HepG2 (cell line): Measurements from ENCODE around the gene HOMEZ. TPM values are rescaled to one million over a fixed set of nuclear protein-coding genes. Genes with fewer than 3 reads are reported as not detected.
A peak's percentile ranks its signal among the peaks of the same experiment; 100 is the strongest.

ENCODE experiments used
- ARHGAP35 ChIP-seq: sonication (generic); formaldehyde crosslinking; IDR thresholded peaks from 2 replicates; pipeline ENCODE4 v1.9.0; 2022; ENCODE audit warnings: mild to moderate bottlenecking, inconsistent platforms, moderate library complexity, missing genetic modification reagents, borderline replicate concordance
- CAMTA2 ChIP-seq: sonication (generic); formaldehyde crosslinking; IDR thresholded peaks from 2 replicates; pipeline ENCODE4 v1.4.0; 2020; ENCODE audit warnings: mild to moderate bottlenecking, missing genetic modification reagents, borderline replicate concordance
- CHD2 ChIP-seq: IDR thresholded peaks from 2 replicates; pipeline ENCODE4 v1.6.1; 2011; ENCODE audit warnings: low read depth, low read length, improper control_type of control experiment
- GLI4 ChIP-seq: sonication (generic); formaldehyde crosslinking; IDR thresholded peaks from 2 replicates; pipeline ENCODE4 v1.5.1; 2020; ENCODE audit warnings: missing genetic modification reagents, mild to moderate bottlenecking, moderate library complexity, borderline replicate concordance
- HNF4A ChIP-seq: sonication (generic); formaldehyde crosslinking; IDR thresholded peaks from 2 replicates; pipeline ENCODE4 v1.4.0; 2020; ENCODE audit warnings: missing genetic modification reagents
- MED8 ChIP-seq: sonication (generic); formaldehyde crosslinking; IDR thresholded peaks from 2 replicates; pipeline ENCODE4 v1.8.1; 2023; ENCODE audit warnings: mild to moderate bottlenecking, missing genetic modification reagents; ENCODE audit not compliant: insufficient replicate concordance
- MTF2 ChIP-seq: sonication (generic); formaldehyde crosslinking; IDR thresholded peaks from 2 replicates; pipeline ENCODE4 v1.5.0; 2020; ENCODE audit warnings: missing genetic modification reagents, borderline replicate concordance
- MXD1 ChIP-seq: sonication (generic); formaldehyde crosslinking; IDR thresholded peaks from 2 replicates; pipeline ENCODE4 v1.4.0; 2020; ENCODE audit warnings: mild to moderate bottlenecking, missing genetic modification reagents
- NPAS2 ChIP-seq: sonication (generic); formaldehyde crosslinking; IDR thresholded peaks from 2 replicates; pipeline ENCODE4 v1.8.0; 2022; ENCODE audit warnings: mild to moderate bottlenecking, missing genetic modification reagents, borderline replicate concordance
- PLSCR1 ChIP-seq: sonication (generic); formaldehyde crosslinking; IDR thresholded peaks from 2 replicates; pipeline ENCODE4 v1.5.0; 2020; ENCODE audit warnings: missing genetic modification reagents, mild to moderate bottlenecking, borderline replicate concordance
- REPIN1 ChIP-seq: sonication (generic); formaldehyde crosslinking; IDR thresholded peaks from 2 replicates; pipeline ENCODE4 v1.8.0; 2022; ENCODE audit warnings: missing genetic modification reagents, low read depth, mild to moderate bottlenecking, borderline replicate concordance
- SCMH1 ChIP-seq: sonication (generic); formaldehyde crosslinking; IDR thresholded peaks from 2 replicates; pipeline ENCODE4 v1.9.0; 2021; ENCODE audit warnings: missing genetic modification reagents, mild to moderate bottlenecking, borderline replicate concordance
- SOX6 ChIP-seq, 2 experiments: fragments of 450-650 bp in 1 of 2; sonication (generic) in 1 of 2; formaldehyde crosslinking in 1 of 2; IDR thresholded peaks; 2 replicates each; pipeline versions ENCODE4 v1.4.0 to v1.6.1; 2017 to 2020; ENCODE audit warnings: antibody characterized with exemption in 1 of 2, mild to moderate bottlenecking in 1 of 2, missing genetic modification reagents in 1 of 2
- SP5 ChIP-seq: IDR thresholded peaks from 2 replicates; pipeline ENCODE4 v1.6.1; 2016; ENCODE audit warnings: low read depth, borderline replicate concordance
- ZBTB10 ChIP-seq: sonication (generic); formaldehyde crosslinking; IDR thresholded peaks from 2 replicates; pipeline ENCODE4 v1.4.0; 2020; ENCODE audit warnings: missing genetic modification reagents, borderline replicate concordance
- ZBTB7B ChIP-seq: sonication (generic); formaldehyde crosslinking; IDR thresholded peaks from 2 replicates; pipeline ENCODE4 v1.4.0; 2020; ENCODE audit warnings: missing genetic modification reagents
- ZFP91 ChIP-seq: sonication (generic); formaldehyde crosslinking; IDR thresholded peaks from 2 replicates; pipeline ENCODE4 v1.9.0; 2022; ENCODE audit warnings: missing genetic modification reagents, mild to moderate bottlenecking, borderline replicate concordance
- ZNF12 ChIP-seq: sonication (generic); formaldehyde crosslinking; IDR thresholded peaks from 2 replicates; pipeline ENCODE4 v1.5.0; 2020; ENCODE audit warnings: missing genetic modification reagents
- ZNF317 ChIP-seq: sonication (generic); formaldehyde crosslinking; IDR thresholded peaks from 2 replicates; pipeline ENCODE4 v1.5.0; 2020; ENCODE audit warnings: mild to moderate bottlenecking, missing genetic modification reagents
- ZNF441 ChIP-seq: sonication (generic); formaldehyde crosslinking; IDR thresholded peaks from 2 replicates; pipeline ENCODE4 v1.7.0; 2021; ENCODE audit warnings: missing genetic modification reagents, borderline replicate concordance
- ZNF652 ChIP-seq: IDR thresholded peaks from 2 replicates; pipeline ENCODE4 v1.6.1; 2016; ENCODE audit warnings: low read depth, borderline replicate concordance
- ZNF740 ChIP-seq: sonication (generic); formaldehyde crosslinking; IDR thresholded peaks from 2 replicates; pipeline ENCODE4 v1.4.0; 2020; ENCODE audit warnings: missing genetic modification reagents
- polyA plus RNA-seq, 8 experiments: library from polyadenylated mRNA; depleted of rRNA in 3 of 8; stranded (reverse) in 7 of 8; unstranded in 1 of 8; fragments of >200 nt; fragmentation: Illumina TruSeq in 4 of 8; extraction: Trizol in 4 of 8; gene quantifications; 2 replicates each; pipeline versions ENCODE4 v1.2.1 to v1.2.3, GENCODE V29; 2011 to 2016; ENCODE audit warnings: low read depth in 4 of 8, missing spikeins in 1 of 8, mixed read lengths in 1 of 8; ENCODE audit not compliant: insufficient read depth in 1 of 8
- total RNA-seq, 5 experiments: library from RNA; depleted of rRNA; stranded (reverse); fragments of >200 nt; fragmentation: Illumina TruSeq; extraction: Trizol; gene quantifications; 2 replicates each; pipeline ENCODE4 v1.2.3, GENCODE V29; 2016; ENCODE audit warnings: low read depth in 1 of 5

The HOMEZ gene
- total and polyA plus RNA-seq, 2 of the 13 experiments (the other 11 are each of a cell fraction or from before 2014, with no cell fraction given), result 14.5 to 31.8 TPM

- TF ChIP-seq ZFP91 (CRISPR knock-in tag), result no peak
- TF ChIP-seq ARHGAP35 (CRISPR knock-in tag), result no peak; the same call in 1 of the 2 replicates
- TF ChIP-seq ZBTB7B (CRISPR knock-in tag), result peak; percentile 88
- TF ChIP-seq PLSCR1, result no peak
- peak; percentile 38; the same call in 1 of the 2 replicates for TF ChIP-seq REPIN1 (CRISPR knock-in tag)
- no peak for TF ChIP-seq ZNF740 (CRISPR knock-in tag)
- TF ChIP-seq MED8 (CRISPR knock-in tag), result peak; percentile 23
- TF ChIP-seq ZNF441 (CRISPR knock-in tag), result peak; percentile 60; the same call in 1 of the 2 replicates
- no peak; the same call in 1 of the 2 replicates for TF ChIP-seq ZBTB10 (CRISPR knock-in tag)
- TF ChIP-seq MTF2 (CRISPR knock-in tag), result no peak
- TF ChIP-seq MXD1 (CRISPR knock-in tag), result peak; percentile 55
- peak; percentile 93 for TF ChIP-seq SP5 (CRISPR knock-in tag)
- no peak for TF ChIP-seq SCMH1
- TF ChIP-seq NPAS2 (CRISPR knock-in tag), result no peak
- TF ChIP-seq ZNF317 (CRISPR knock-in tag), result peak; percentile 83; the same call in 1 of the 2 replicates
- no peak for TF ChIP-seq CHD2
- TF ChIP-seq CAMTA2 (CRISPR knock-in tag), result peak; percentile 98
- TF ChIP-seq ZNF12, result peak; percentile 16; the same call in 1 of the 2 replicates
- peak; percentile 26; the same call in 1 of the 2 replicates for TF ChIP-seq HNF4A (CRISPR knock-in tag)
- no peak for TF ChIP-seq GLI4 (CRISPR knock-in tag)
- no peak for TF ChIP-seq SOX6 (IDR thresholded peaks at IDR 0.05)
- peak; percentile 45; the same call in 1 of the 2 replicates for TF ChIP-seq SOX6 (CRISPR knock-in tag; IDR thresholded peaks at IDR 0.05)
- TF ChIP-seq ZNF652 (CRISPR knock-in tag), result no peak; the same call in 1 of the 2 replicates
These were observed 16.6 kb upstream of the HOMEZ start, which contains the start of gene PPP1R3E (continued) for GRCh38 chr14:23302290-23303225.
